H1 (cell line): Measurements from ENCODE around the gene FAM240A. TPM values are rescaled to one million over a fixed set of nuclear protein-coding genes. Genes with fewer than 3 reads are reported as not detected.

Experiments used
- CTCF ChIA-PET: fragments of 300-600 bp; sonication (Branson Sonifier 250); formaldehyde crosslinking; loops from one replicate; lab custom pipeline; 2021; ENCODE audit not compliant: partially characterized antibody; lab: Charles Lee
- POLR2A ChIA-PET: fragments of 300-600 bp; sonication (Branson Sonifier 250); formaldehyde crosslinking; loops from one replicate; lab custom pipeline; 2021; ENCODE audit warnings: inconsistent platforms; ENCODE audit not compliant: partially characterized antibody; lab: Charles Lee
- DNase-seq, 2 experiments: peaks; one replicate each; pipeline versions ENCODE4 v3.0.0 to v3.0.0-alpha.2; 2010 to 2022; ENCODE audit warnings: low spot score in 2 of 2, low read depth in 1 of 2, mixed read lengths in 1 of 2
- FAIRE-seq: peaks from 2 replicates; lab custom pipeline; 2011; peaks lifted over from hg19 to GRCh38; lab: Jason Lieb, UNC
- H2AFZ ChIP-seq: 2 replicates; pipeline ENCODE4 v1.8.1; 2012; ENCODE audit warnings: low read length, inconsistent platforms
- H2AK5ac ChIP-seq: 2 replicates; pipeline ENCODE4 v1.6.1; 2013; ENCODE audit warnings: low read depth, low read length
- H2BK120ac ChIP-seq: replicated peaks from 2 replicates; pipeline ENCODE3; 2013; ENCODE audit warnings: low read depth, low read length, inconsistent platforms
- H2BK12ac ChIP-seq: 2 replicates; pipeline ENCODE4 v1.6.1; 2013; ENCODE audit warnings: low read depth, low read length
- H2BK15ac ChIP-seq: 2 replicates; pipeline ENCODE4 v1.6.1; 2013; ENCODE audit warnings: low read length
- H2BK20ac ChIP-seq: 2 replicates; pipeline ENCODE4 v1.6.1; 2013; ENCODE audit warnings: low read length
- H2BK5ac ChIP-seq: 2 replicates; pipeline ENCODE4 v1.6.1; 2013; ENCODE audit warnings: low read depth, low read length
- H3K14ac ChIP-seq: 2 replicates; pipeline ENCODE4 v1.6.1; 2013; ENCODE audit warnings: inconsistent platforms; ENCODE audit not compliant: insufficient read length
- H3K18ac ChIP-seq: 2 replicates; pipeline ENCODE4 v1.6.1; 2013; ENCODE audit warnings: low read length; ENCODE audit errors: extremely low read depth
- H3K23ac ChIP-seq: 2 replicates; pipeline ENCODE4 v1.6.1; 2013; ENCODE audit warnings: inconsistent platforms; ENCODE audit not compliant: insufficient read length
- H3K23me2 ChIP-seq: 2 replicates; pipeline ENCODE4 v1.6.1; 2013; ENCODE audit warnings: low read depth, low read length
- H3K27ac ChIP-seq: 2 replicates; pipeline ENCODE4 v1.6.1; 2011; ENCODE audit warnings: low read depth, low read length, inconsistent platforms
- H3K27me3 ChIP-seq, 4 experiments: replicated peaks in 1 of 4; 1 replicate in 1 of 4; 2 replicates in 3 of 4; pipeline versions ENCODE4 v1.6.1 to v1.8.1; 2011 to 2013; ENCODE audit warnings: low read length in 3 of 4, mild to moderate bottlenecking in 3 of 4, inconsistent platforms in 2 of 4, mixed read lengths in 2 of 4, moderate library complexity in 1 of 4; ENCODE audit not compliant: control insufficient read depth in 3 of 4, insufficient read depth in 3 of 4; ENCODE audit errors: extremely low read depth in 1 of 4
- H3K36me3 ChIP-seq, 4 experiments: 2 replicates each; pipeline versions ENCODE4 v1.6.1 to v1.8.1; 2011 to 2013; ENCODE audit warnings: mild to moderate bottlenecking in 4 of 4, low read length in 3 of 4, moderate library complexity in 2 of 4, control low read depth in 1 of 4, inconsistent platforms in 1 of 4; ENCODE audit not compliant: insufficient read depth in 4 of 4, control insufficient read depth in 2 of 4
- H3K4ac ChIP-seq: replicated peaks from 2 replicates; pipeline ENCODE3; 2013; ENCODE audit warnings: low read length, low read depth, mixed read lengths, inconsistent platforms; ENCODE audit not compliant: insufficient read length
- H3K4me1 ChIP-seq, 4 experiments: replicated peaks in 1 of 4; 1 replicate in 1 of 4; 2 replicates in 3 of 4; pipeline versions ENCODE4 v1.6.1 to v1.8.1; 2011 to 2013; ENCODE audit warnings: low read length in 3 of 4, inconsistent platforms in 2 of 4, mixed read lengths in 1 of 4; ENCODE audit not compliant: insufficient read depth in 4 of 4, control insufficient read depth in 3 of 4
- H3K4me2 ChIP-seq, 2 experiments: 2 replicates each; pipeline versions ENCODE4 v1.6.1 to v1.8.1; 2011 to 2013; ENCODE audit warnings: low read depth in 2 of 2, low read length in 2 of 2, control low read depth in 1 of 2, inconsistent platforms in 1 of 2, mild to moderate bottlenecking in 1 of 2; ENCODE audit not compliant: insufficient read depth in 1 of 2
- H3K4me3 ChIP-seq, 4 experiments: fragments of 200-600, 300-600 bp in 1 of 4; sonication (generic), shearing (Covaris generic), sonication (Bioruptor Twin) in 1 of 4; 2 replicates each; pipeline versions ENCODE4 v1.5.1 to v1.8.1; 2011 to 2016; ENCODE audit warnings: low read length in 4 of 4, low read depth in 3 of 4, control low read depth in 2 of 4, inconsistent platforms in 2 of 4, mild to moderate bottlenecking in 2 of 4, mixed read lengths in 1 of 4, moderate library complexity in 1 of 4; ENCODE audit not compliant: insufficient read depth in 2 of 4; ENCODE audit errors: extremely low read depth in 1 of 4
- H3K56ac ChIP-seq: replicated peaks from 2 replicates; pipeline ENCODE3; 2013; ENCODE audit warnings: low read depth, mild to moderate bottlenecking, mixed read lengths, low read length, inconsistent platforms; ENCODE audit not compliant: insufficient read length
- H3K79me1 ChIP-seq: 2 replicates; pipeline ENCODE4 v1.6.1; 2013; ENCODE audit warnings: low read depth, low read length, control low read depth
- H3K79me2 ChIP-seq, 2 experiments: 2 replicates each; pipeline versions ENCODE4 v1.6.1 to v1.8.1; 2012 to 2013; ENCODE audit warnings: low read length in 2 of 2, mild to moderate bottlenecking in 2 of 2, inconsistent platforms in 1 of 2; ENCODE audit not compliant: insufficient read depth in 2 of 2, control insufficient read depth in 1 of 2
- H3K9ac ChIP-seq, 4 experiments: replicated peaks in 1 of 4; 1 replicate in 1 of 4; 2 replicates in 3 of 4; pipeline versions ENCODE4 v1.6.1 to v1.8.1; 2011 to 2013; ENCODE audit warnings: low read depth in 3 of 4, low read length in 3 of 4, control low read depth in 2 of 4, mild to moderate bottlenecking in 2 of 4, moderate library complexity in 2 of 4, inconsistent platforms in 1 of 4; ENCODE audit errors: extremely low read depth in 1 of 4
- H3K9me3 ChIP-seq, 2 experiments: 2 replicates each; pipeline versions ENCODE4 v1.6.1 to v1.8.1; 2012 to 2013; ENCODE audit warnings: mild to moderate bottlenecking in 2 of 2, moderate library complexity in 2 of 2, control low read depth in 1 of 2, inconsistent platforms in 1 of 2, low read depth in 1 of 2, low read length in 1 of 2, mixed read lengths in 1 of 2; ENCODE audit not compliant: insufficient read depth in 2 of 2
- H4K20me1 ChIP-seq, 2 experiments: replicated peaks in 1 of 2; 2 replicates each; pipeline versions ENCODE3 to v1.8.1; 2011 to 2013; ENCODE audit warnings: inconsistent platforms in 2 of 2, low read length in 2 of 2, mild to moderate bottlenecking in 1 of 2; ENCODE audit not compliant: insufficient read depth in 2 of 2, control insufficient read depth in 1 of 2
- H4K5ac ChIP-seq: 2 replicates; pipeline ENCODE4 v1.6.1; 2013; ENCODE audit warnings: low read length, low read depth, mixed read lengths, inconsistent platforms; ENCODE audit not compliant: insufficient read length
- H4K8ac ChIP-seq: 2 replicates; pipeline ENCODE4 v1.8.0; 2013; ENCODE audit warnings: mild to moderate bottlenecking, moderate library complexity, low read length, inconsistent platforms; ENCODE audit not compliant: insufficient read depth; ENCODE audit errors: extremely low read depth
- H4K91ac ChIP-seq: replicated peaks from 2 replicates; pipeline ENCODE3; 2013; ENCODE audit warnings: low read length, mixed read lengths, inconsistent platforms; ENCODE audit not compliant: insufficient read length
- ATF2 ChIP-seq: IDR thresholded peaks from 2 replicates; pipeline ENCODE4 v1.6.1; 2012; ENCODE audit warnings: low read length, inconsistent platforms
- CHD1 ChIP-seq: IDR thresholded peaks from 2 replicates; pipeline ENCODE4 v1.6.1; 2012; ENCODE audit warnings: low read depth, low read length, improper control_type of control experiment
- EZH2 ChIP-seq: fragments of 200-600 bp; sonication (generic); IDR thresholded peaks from 2 replicates; pipeline ENCODE4 v1.7.1; 2012; ENCODE audit warnings: low read depth, mild to moderate bottlenecking, moderate library complexity, low read length, inconsistent platforms; ENCODE audit not compliant: severe bottlenecking
- GABPA ChIP-seq: IDR thresholded peaks from 2 replicates; pipeline ENCODE4 v1.6.1; 2011; ENCODE audit warnings: mild to moderate bottlenecking, low read length, moderate library complexity, borderline replicate concordance; ENCODE audit not compliant: insufficient read depth
- GTF2F1 ChIP-seq: IDR thresholded peaks from 2 replicates; pipeline ENCODE4 v1.6.1; 2012; ENCODE audit warnings: low read depth, low read length, improper control_type of control experiment, borderline replicate concordance
- KDM4A ChIP-seq: IDR thresholded peaks from one replicate; pipeline ENCODE4 v1.7.1; 2012; ENCODE audit warnings: low read depth, mild to moderate bottlenecking, moderate library complexity, low read length, inconsistent platforms; ENCODE audit not compliant: severe bottlenecking
- MAX ChIP-seq: IDR thresholded peaks from 2 replicates; pipeline ENCODE4 v1.6.1; 2012; ENCODE audit warnings: inconsistent platforms
- NRF1 ChIP-seq: IDR thresholded peaks from 2 replicates; pipeline ENCODE4 v1.6.1; 2011; ENCODE audit warnings: mild to moderate bottlenecking, low read depth, low read length, improper control_type of control experiment
- PHF8 ChIP-seq: fragments of 200-600 bp; sonication (generic); conservative IDR thresholded peaks from 2 replicates; pipeline ENCODE4 v1.7.1; 2012; ENCODE audit warnings: low read depth, mild to moderate bottlenecking, inconsistent platforms, low read length, moderate library complexity
- RAD21 ChIP-seq, 2 experiments: IDR thresholded peaks in 1 of 2; conservative IDR thresholded peaks in 1 of 2; 2 replicates each; pipeline ENCODE4 v1.6.1; 2011; ENCODE audit warnings: low read depth in 2 of 2, low read length in 2 of 2, improper control_type of control experiment in 1 of 2, inconsistent platforms in 1 of 2, mild to moderate bottlenecking in 1 of 2, moderate library complexity in 1 of 2
- SP2 ChIP-seq: IDR thresholded peaks from 2 replicates; pipeline ENCODE4 v1.6.1; 2012; ENCODE audit warnings: mild to moderate bottlenecking, low read length, inconsistent platforms
- TEAD4 ChIP-seq: IDR thresholded peaks from 2 replicates; pipeline ENCODE4 v1.6.1; 2012; ENCODE audit warnings: low read depth, low read length, inconsistent platforms, mixed read lengths
- WGBS, 2 experiments: shearing (Covaris generic) in 1 of 2; methylation state at CpG; one replicate each; pipeline versions ENCODE4 v1.1.6 to v1.1.7; 2013 to 2015; ENCODE audit warnings: low lambda C conversion rate in 2 of 2, mixed read lengths in 2 of 2, inconsistent platforms in 1 of 2, low coverage in 1 of 2, missing lambda C conversion rate in 1 of 2; ENCODE audit not compliant: insufficient replicate concordance in 2 of 2, insufficient coverage in 1 of 2, insufficient read length in 1 of 2; ENCODE audit errors: extremely low coverage in 1 of 2, missing lambda C conversion rate in 1 of 2; 5-methylcytosine and 5-hydroxymethylcytosine counted together
- polyA plus RNA-seq, 7 experiments: library from polyadenylated mRNA; depleted of rRNA in 3 of 7; stranded (reverse) in 5 of 7; unstranded in 2 of 7; fragments of >200 nt in 5 of 7; fragments of 200-250 nt in 2 of 7; gene quantifications; 1 replicate in 5 of 7; 2 replicates in 1 of 7; 4 replicates in 1 of 7; pipeline versions ENCODE4 v1.2.1 to v1.2.3, GENCODE V29; 2011 to 2013; ENCODE audit warnings: missing spikeins in 2 of 7, mixed read lengths in 2 of 7
- total RNA-seq: library from RNA; stranded (reverse); fragmentation: NEBNext Ultra II Directional; extraction: Animal tissue kit (Norgen Biotek cat#: 25700); gene quantifications from 2 replicates; pipeline ENCODE4 v1.2.1, GENCODE V29; 2021

FAM240A gene
- total and polyA plus RNA-seq, 2 of the 8 experiments (the other 6 are each of a cell fraction or from before 2014, with no cell fraction given): 0.08 TPM; not detected in 1

- H3K36me3 ChIP-seq: no peaks in the 10 kb centered on the region; a peak in 1 of 8 replicates
- DNase-seq (no peak), FAIRE-seq (no peak)
- WGBS, 2 experiments: 94% methylated on average over 1 of the region's 1 CpG; no CpG with 5 or more reads in 1 of the 2 experiments
- H3K4me3 ChIP-seq: no peak overlapping the region
- H3K4me1 ChIP-seq: no peaks in the 10 kb centered on the region
- no peak overlapping the region for H2BK120ac ChIP-seq
- H3K23ac ChIP-seq: no peak overlapping the region
- no peaks in the 10 kb centered on the region for H3K23me2 ChIP-seq
- no peak overlapping the region for H3K4me2 ChIP-seq
- H2AK5ac ChIP-seq: no peak overlapping the region
- no peak overlapping the region for H3K27ac ChIP-seq
- H4K8ac ChIP-seq: no peak overlapping the region
- no peak overlapping the region for H3K18ac ChIP-seq
- no peak overlapping the region for H2BK12ac ChIP-seq
- H4K5ac ChIP-seq: no peak overlapping the region
- no peaks in the 10 kb centered on the region for H3K79me1 ChIP-seq
- ChIA-PET CTCF (interaction anchor here (0.6 to 2.2 kb wide), 4 partner anchors 14 to 155 kb away, joined by 3 to 6 read pairs (median 4); no protein-coding TSS in a partner anchor), POLR2A (no interaction called here)
- no peak overlapping the region for H3K56ac ChIP-seq
- no peaks in the 10 kb centered on the region for H4K20me1 ChIP-seq
- H3K9me3 ChIP-seq: peaks cover 2 to 4% of the 10 kb centered on the region in 2 experiments; a peak in 2 of 4 replicates
- no peak overlapping the region for H4K91ac ChIP-seq
- H2AFZ ChIP-seq: no peak overlapping the region
- no peak overlapping the region for H2BK20ac ChIP-seq
- no peak overlapping the region for H2BK5ac ChIP-seq
- H3K4ac ChIP-seq: no peak overlapping the region
- H3K79me2 ChIP-seq: no peaks in the 10 kb centered on the region
- no peak overlapping the region for H2BK15ac ChIP-seq
- H3K9ac ChIP-seq: no peak overlapping the region
- H3K14ac ChIP-seq: no peak overlapping the region
- H3K27me3 ChIP-seq: no peaks in the 10 kb centered on the region
- TF ChIP-seq PHF8 (no peak), GTF2F1 (no peak), TEAD4 (no peak), RAD21 (IDR thresholded peaks at IDR 0.05 in 1 of 2, conservative IDR thresholded peaks at IDR 0.05 in 1 of 2; ENCODE audit: low read depth in 2 of 2, low read length in 2 of 2) (no peak), CHD1 (no peak), EZH2 (no peak), KDM4A (no peak), SP2 (no peak), ATF2 (no peak), GABPA (no peak), NRF1 (no peak), MAX (no peak)
These were observed 31.4 kb downstream of the FAM240A start for GRCh38 chr3:46643701-46644100.
